GM21367 (cell line): Measurements from ENCODE around the gene TSSK2.

Experiments
- ATAC-seq: cut with Tn5 transposase; IDR thresholded peaks from one replicate; pipeline ENCODE4 v1.9.1; 2021; ENCODE audit not compliant: unreplicated experiment

TSSK2 gene

GRCh38 chr22:19122752-19123492 lies 8.2 kb upstream of the TSSK2 start:
- ATAC-seq: no peak

- ATAC-seq: no peak
Observed at GRCh38 chr22:19123936-19124335, 7.2 kb upstream of the TSSK2 start.

- no peak for ATAC-seq
Observed at GRCh38 chr22:19124377-19124776, 6.7 kb upstream of the TSSK2 start.

GRCh38 chr22:19125011-19125410 lies 6.1 kb upstream of the TSSK2 start:
- no peak for ATAC-seq

GRCh38 chr22:19125474-19126308 lies 5.4 kb upstream of the TSSK2 start:
- no peak for ATAC-seq

- ATAC-seq: no peak
Observed at GRCh38 chr22:19126309-19127273, 4.5 kb upstream of the TSSK2 start.

GRCh38 chr22:19127329-19128008 lies 3.6 kb upstream of the TSSK2 start:
- ATAC-seq: no peak

- no peak for ATAC-seq
Observed at GRCh38 chr22:19128009-19128401, 3.1 kb upstream of the TSSK2 start.

GRCh38 chr22:19128946-19129727 lies 2.0 kb upstream of the TSSK2 start:
- ATAC-seq: no peak

DNA sequence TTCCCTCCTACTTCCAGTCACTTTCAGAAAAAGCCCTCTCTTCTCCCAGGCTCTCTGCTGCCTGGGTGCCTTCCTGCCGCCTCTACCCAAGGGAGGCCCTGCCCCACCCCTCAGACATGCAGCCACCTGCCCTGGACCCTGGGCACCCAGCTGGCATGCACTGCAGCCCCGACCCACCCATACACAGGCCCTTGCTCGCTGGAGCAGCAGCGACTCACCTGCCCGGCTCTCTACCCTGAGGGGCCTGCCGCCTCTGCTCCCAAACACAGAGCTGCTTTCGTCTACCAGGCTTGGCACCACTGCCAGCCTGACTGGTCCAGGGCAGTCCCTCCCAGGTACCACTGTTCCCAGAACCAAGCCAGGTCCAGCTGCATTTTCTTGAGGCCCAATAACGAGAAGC lies 1.2 kb upstream of the TSSK2 start:
- no peak for ATAC-seq

GRCh38 chr22:19131685-19132015 lies 542 bp downstream of the TSSK2 start:
- ATAC-seq: no peak

DNA sequence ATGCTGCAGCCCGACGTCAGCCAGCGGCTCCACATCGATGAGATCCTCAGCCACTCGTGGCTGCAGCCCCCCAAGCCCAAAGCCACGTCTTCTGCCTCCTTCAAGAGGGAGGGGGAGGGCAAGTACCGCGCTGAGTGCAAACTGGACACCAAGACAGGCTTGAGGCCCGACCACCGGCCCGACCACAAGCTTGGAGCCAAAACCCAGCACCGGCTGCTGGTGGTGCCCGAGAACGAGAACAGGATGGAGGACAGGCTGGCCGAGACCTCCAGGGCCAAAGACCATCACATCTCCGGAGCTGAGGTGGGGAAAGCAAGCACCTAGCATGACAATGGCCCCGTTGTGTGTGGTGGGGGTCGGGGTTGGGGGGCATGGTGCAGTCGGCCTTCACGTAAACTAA lies 1.0 kb downstream of the TSSK2 start:
- ATAC-seq: no peak

GRCh38 chr22:19132693-19133400 lies 1.7 kb downstream of the TSSK2 start:
- ATAC-seq: no peak

DNA sequence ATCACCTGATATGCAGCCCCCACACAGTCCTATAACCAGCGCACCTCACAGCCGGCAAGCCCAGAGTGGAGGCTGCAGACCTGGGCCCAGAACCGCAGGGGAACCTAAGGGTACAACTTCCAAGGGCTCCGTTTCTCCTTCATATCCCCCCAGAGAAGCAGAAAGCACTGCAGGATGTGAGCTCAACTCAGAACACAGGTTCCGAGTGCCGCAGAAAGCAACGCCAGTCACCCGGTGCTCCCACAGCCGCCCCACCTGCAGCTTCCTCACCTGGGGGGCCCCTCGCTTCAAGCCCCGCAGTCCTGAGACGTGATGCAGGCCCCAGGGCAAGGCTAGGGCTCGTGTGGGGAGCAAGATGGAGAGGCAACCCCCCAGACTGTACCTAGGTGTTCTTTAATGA lies 2.5 kb downstream of the TSSK2 start:
- no peak for ATAC-seq

DNA sequence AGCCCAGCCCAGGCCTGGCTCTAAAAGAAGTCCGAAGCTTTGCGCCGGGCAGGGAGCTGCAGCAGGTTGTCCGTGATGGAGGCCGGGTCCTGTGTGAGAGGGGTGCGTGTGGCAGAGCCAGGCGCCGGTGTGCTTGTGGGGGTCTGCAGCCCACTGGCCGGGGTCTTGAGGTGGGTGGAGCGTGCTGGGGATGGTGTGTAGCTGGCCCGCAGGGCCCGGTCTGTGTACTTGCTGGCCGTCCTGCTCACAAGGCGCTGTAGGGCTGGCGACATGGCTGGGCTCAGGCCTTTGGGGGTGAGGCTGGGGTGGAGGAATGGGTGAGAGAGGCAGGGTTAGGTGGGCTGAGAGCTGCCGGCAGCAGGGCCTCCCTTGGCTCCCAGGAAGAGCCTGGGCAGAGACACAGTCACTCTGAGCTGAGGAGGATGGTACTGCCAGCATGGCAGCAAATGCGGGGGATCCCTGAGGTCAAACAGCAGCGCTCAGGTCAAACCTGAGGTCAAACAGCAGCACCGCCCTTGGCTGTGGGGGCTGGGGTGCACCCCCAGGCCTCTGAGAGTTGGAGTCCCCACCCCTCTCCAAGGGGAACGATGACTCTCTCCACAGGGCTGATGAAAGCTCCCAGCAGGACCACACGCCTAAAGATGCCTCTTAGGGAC lies 3.2 kb downstream of the TSSK2 start:
- ATAC-seq: no peak

DNA sequence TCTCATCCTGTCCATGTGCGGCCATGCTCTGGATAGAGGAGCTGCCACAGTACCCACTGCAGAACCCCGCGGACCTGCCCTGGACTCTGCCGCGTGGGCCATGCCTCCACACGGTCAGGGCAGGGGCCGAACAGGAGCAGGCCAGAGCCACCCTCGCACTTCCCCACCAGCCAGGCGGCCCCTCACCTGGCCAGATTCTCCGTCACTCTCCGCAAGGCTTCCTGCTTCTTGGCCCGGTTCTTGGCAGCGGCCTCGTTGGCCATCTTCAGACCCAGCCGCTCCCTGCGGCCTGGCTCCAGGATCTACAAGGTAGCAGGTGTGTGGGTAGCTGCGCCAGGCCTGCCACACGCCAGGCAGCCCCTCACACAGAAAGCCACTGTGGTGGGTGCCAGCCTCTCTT lies 3.8 kb downstream of the TSSK2 start:
- ATAC-seq: no peak

DNA sequence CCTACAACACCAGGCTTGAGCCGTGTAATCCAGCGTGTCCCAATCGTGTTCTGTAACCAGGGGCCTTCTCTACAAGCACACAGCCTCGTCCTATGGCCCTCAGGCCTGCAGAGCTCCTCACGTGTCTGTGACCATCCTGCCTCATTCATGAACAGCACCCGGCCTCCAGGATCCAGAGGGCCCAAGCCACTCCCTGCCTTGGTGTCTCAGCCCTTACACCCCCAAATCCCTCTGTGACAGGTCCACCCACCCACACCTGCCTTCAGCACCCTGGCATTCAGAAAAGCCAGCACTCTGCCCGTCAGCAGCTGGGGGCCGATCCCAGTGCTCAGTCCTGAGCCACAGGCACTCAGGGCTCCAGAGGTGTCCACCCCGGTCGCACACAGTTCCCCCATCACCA lies 5.8 kb downstream of the TSSK2 start:
- no peak for ATAC-seq

- ATAC-seq: no peak
Observed at GRCh38 chr22:19137384-19138216, 6.5 kb downstream of the TSSK2 start.
